Natural killer cell (primary cell): ENCODE results near the gene CREM. TPM values are rescaled to one million over a fixed set of nuclear protein-coding genes. Genes with fewer than 3 reads are reported as not detected.
A peak's percentile ranks its signal among the peaks of the same experiment; 100 is the strongest.

Source experiments
- ATAC-seq, 3 donors: fragments of 150-1000 bp in 2 of 3; fragments of 200-7000 bp in 1 of 3; cut with Tn5 transposase; 1 replicate in 1 of 3; 2 replicates in 2 of 3; pipeline ENCODE4 v1.10.0; 2021; ENCODE audit warnings: mild to moderate bottlenecking in 2 of 3, moderate library complexity in 2 of 3
- DNase-seq, 2 donors: peaks; one replicate each; pipeline versions ENCODE4 v3.0.0 to v3.0.0-alpha.2; 2013 to 2021; ENCODE audit warnings: mixed read lengths in 1 of 2
- H3K27ac ChIP-seq: one replicate; pipeline ENCODE4 v1.5.1; 2013; ENCODE audit warnings: mild to moderate bottlenecking, low read length
- H3K27me3 ChIP-seq: one replicate; pipeline ENCODE4 v1.6.1; 2013; ENCODE audit warnings: low read length; ENCODE audit not compliant: control insufficient read depth, insufficient read depth
- H3K36me3 ChIP-seq: one replicate; pipeline ENCODE4 v1.6.1; 2013; ENCODE audit warnings: low read length; ENCODE audit not compliant: control insufficient read depth, insufficient read depth
- H3K4me1 ChIP-seq: one replicate; pipeline ENCODE4 v1.6.1; 2013; ENCODE audit warnings: low read length; ENCODE audit not compliant: control insufficient read depth, insufficient read depth
- H3K4me3 ChIP-seq: one replicate; pipeline ENCODE4 v1.5.1; 2013; ENCODE audit warnings: low read length
- H3K9me3 ChIP-seq: one replicate; pipeline ENCODE4 v1.6.1; 2013; ENCODE audit warnings: low read length; ENCODE audit not compliant: control insufficient read depth, insufficient read depth
- H3K27ac Mint-ChIP-seq, 2 donors: one replicate each; pipeline ENCODE4 v1.8.0; 2022; ENCODE audit warnings: mild to moderate bottlenecking in 2 of 2, mixed read lengths in 2 of 2, moderate library complexity in 1 of 2
- H3K27me3 Mint-ChIP-seq, 2 donors: one replicate each; pipeline ENCODE4 v1.8.0; 2022; ENCODE audit warnings: low read depth in 2 of 2, mixed read lengths in 2 of 2
- H3K36me3 Mint-ChIP-seq: one replicate; pipeline ENCODE4 v1.8.0; 2022; ENCODE audit warnings: mixed read lengths
- H3K4me1 Mint-ChIP-seq, 2 donors: one replicate each; pipeline ENCODE4 v1.8.0; 2022; ENCODE audit warnings: mixed read lengths in 2 of 2
- H3K4me3 Mint-ChIP-seq: one replicate; pipeline ENCODE4 v1.8.0; 2022; ENCODE audit warnings: mild to moderate bottlenecking, moderate library complexity, mixed read lengths
- H3K9me3 Mint-ChIP-seq, 2 donors: one replicate each; pipeline ENCODE4 v1.8.0; 2022; ENCODE audit warnings: mixed read lengths in 2 of 2
- CTCF ChIP-seq: fragments of 200-600 bp; IDR thresholded peaks from one replicate; pipeline ENCODE4 v1.8.0; 2022; ENCODE audit warnings: antibody characterized with exemption
- WGBS: methylation state at CpG from one replicate; pipeline ENCODE4 v1.1.7; 2013; ENCODE audit warnings: missing lambda C conversion rate; ENCODE audit not compliant: insufficient coverage; 5-methylcytosine and 5-hydroxymethylcytosine counted together
- intact Hi-C: fragments of 100-400 bp; cut with micrococcal nuclease; formaldehyde crosslinking; loops from one replicate; pipeline ENCODE4 v1.14.2; 2022
- total RNA-seq, 4 donors: library from RNA; stranded (reverse); fragments of 120-200 nt in 1 of 4; gene quantifications; one replicate each; pipeline versions ENCODE4 v1.2.3 to v1.2.4, GENCODE V29; 2013 to 2022

Gene CREM
- total RNA-seq, 3 donors from 2014 or later (not counting 1 experiment from before 2014, with no cell fraction given): 48.0 to 64.3 (median 54.6) TPM

- intact Hi-C loops: no loop called here
- H3K4me3 Mint-ChIP-seq: peak overlapping the region; percentile 73
Observed at GRCh38 chr10:35135861-35136260, 9.2 kb downstream of the CREM start.

GRCh38 chr10:35136263-35136815 is 9.7 kb downstream of the CREM start:
- H3K4me1 ChIP-seq: peaks cover 23% of the 10 kb centered on the region
- Mint-ChIP-seq H3K9me3 (no peaks in the 10 kb centered on the region), H3K27me3 (no peaks in the 10 kb centered on the region), H3K27ac (peak overlapping the region; percentile 21 to 82), H3K4me3 (peak overlapping the region; percentile 2), H3K4me1 (peaks cover 22 to 25% of the 10 kb centered on the region in 2 donors), H3K36me3 (no peaks in the 10 kb centered on the region)
- no peaks in the 10 kb centered on the region for H3K9me3 ChIP-seq
- WGBS: 87% methylated on average over 4 of the region's 4 CpGs
- peak overlapping the region; percentile 53 for H3K27ac ChIP-seq
- DNase-seq (peak in 1 of 2 donors; percentile 20), ATAC-seq (peak in 1 of 3 donors; percentile 36)
- H3K27me3 ChIP-seq: no peaks in the 10 kb centered on the region
- no peak overlapping the region for H3K4me3 ChIP-seq
- intact Hi-C loops: no loop called here
- no peaks in the 10 kb centered on the region for H3K36me3 ChIP-seq
- no peak for TF ChIP-seq CTCF

More at GRCh38 chr10:35135861-35136260, 9.2 kb downstream of the CREM start:
- H3K4me3 ChIP-seq: no peak overlapping the region
- Mint-ChIP-seq H3K4me1 (peaks cover 24 to 27% of the 10 kb centered on the region in 2 donors), H3K36me3 (no peaks in the 10 kb centered on the region), H3K27ac (peak overlapping the region; percentile 21 to 82), H3K27me3 (no peaks in the 10 kb centered on the region), H3K9me3 (no peaks in the 10 kb centered on the region)
- 73% methylated on average over 3 of the region's 5 CpGs for WGBS
- H3K36me3 ChIP-seq: no peaks in the 10 kb centered on the region
- H3K27ac ChIP-seq: peak overlapping the region; percentile 53
- DNase-seq: peak in 1 of 2 donors; percentile 55
- no peaks in the 10 kb centered on the region for H3K27me3 ChIP-seq
- H3K9me3 ChIP-seq: no peaks in the 10 kb centered on the region
- peaks cover 23% of the 10 kb centered on the region for H3K4me1 ChIP-seq
- ATAC-seq: no peak
- TF ChIP-seq CTCF: no peak

GRCh38 chr10:35140126-35140525 is 13.5 kb downstream of the CREM start:
- no peak overlapping the region for H3K4me3 Mint-ChIP-seq
- no peaks in the 10 kb centered on the region for H3K36me3 Mint-ChIP-seq
- no peak overlapping the region for H3K27ac ChIP-seq
- H3K4me3 ChIP-seq: no peak overlapping the region
- 100% methylated on average over 3 of the region's 6 CpGs for WGBS
- H3K9me3 Mint-ChIP-seq: no peaks in the 10 kb centered on the region
- no peaks in the 10 kb centered on the region for H3K9me3 ChIP-seq
- ATAC-seq: no peak
- DNase-seq: no peak
- intact Hi-C loops: no loop called here
- no peaks in the 10 kb centered on the region for H3K36me3 ChIP-seq
- no peak overlapping the region for H3K27ac Mint-ChIP-seq
- H3K4me1 ChIP-seq: peaks cover 14% of the 10 kb centered on the region
- no peaks in the 10 kb centered on the region for H3K27me3 Mint-ChIP-seq
- no peak for TF ChIP-seq CTCF
- H3K4me1 Mint-ChIP-seq: peaks cover 8 to 19% of the 10 kb centered on the region in 2 donors
- H3K27me3 ChIP-seq: no peaks in the 10 kb centered on the region

- H3K36me3 Mint-ChIP-seq: no peaks in the 10 kb centered on the region
- intact Hi-C loops: no loop called here
- Histone ChIP-seq H3K4me3 (no peak overlapping the region), H3K36me3 (no peaks in the 10 kb centered on the region), H3K9me3 (no peaks in the 10 kb centered on the region), H3K4me1 (peaks cover 13% of the 10 kb centered on the region), H3K27me3 (no peaks in the 10 kb centered on the region), H3K27ac (no peak overlapping the region)
- no peaks in the 10 kb centered on the region for H3K27me3 Mint-ChIP-seq
- no peaks in the 10 kb centered on the region for H3K9me3 Mint-ChIP-seq
- H3K4me3 Mint-ChIP-seq: no peak overlapping the region
- peaks cover 3 to 15% of the 10 kb centered on the region in 2 donors for H3K4me1 Mint-ChIP-seq
- DNase-seq: no peak
- ATAC-seq: no peak
- H3K27ac Mint-ChIP-seq: no peak overlapping the region
- WGBS: 69% methylated on average over 2 of the region's 3 CpGs
- TF ChIP-seq CTCF: no peak
Observed at GRCh38 chr10:35140727-35141126, 14.1 kb downstream of the CREM start.
